ENCODE results near the gene ACTL10.

GRCh38 chr20:33667676-33668465 lies 1.1 kb downstream of the ACTL10 start:
- TF ChIP-seq POLR2A (IDR thresholded peaks at IDR 0.05) (peak; percentile 27), EP300 (IDR thresholded peaks at IDR 0.05; ENCODE audit: low read depth) (no peak)
- TF ChIP-seq, protein P1, sequence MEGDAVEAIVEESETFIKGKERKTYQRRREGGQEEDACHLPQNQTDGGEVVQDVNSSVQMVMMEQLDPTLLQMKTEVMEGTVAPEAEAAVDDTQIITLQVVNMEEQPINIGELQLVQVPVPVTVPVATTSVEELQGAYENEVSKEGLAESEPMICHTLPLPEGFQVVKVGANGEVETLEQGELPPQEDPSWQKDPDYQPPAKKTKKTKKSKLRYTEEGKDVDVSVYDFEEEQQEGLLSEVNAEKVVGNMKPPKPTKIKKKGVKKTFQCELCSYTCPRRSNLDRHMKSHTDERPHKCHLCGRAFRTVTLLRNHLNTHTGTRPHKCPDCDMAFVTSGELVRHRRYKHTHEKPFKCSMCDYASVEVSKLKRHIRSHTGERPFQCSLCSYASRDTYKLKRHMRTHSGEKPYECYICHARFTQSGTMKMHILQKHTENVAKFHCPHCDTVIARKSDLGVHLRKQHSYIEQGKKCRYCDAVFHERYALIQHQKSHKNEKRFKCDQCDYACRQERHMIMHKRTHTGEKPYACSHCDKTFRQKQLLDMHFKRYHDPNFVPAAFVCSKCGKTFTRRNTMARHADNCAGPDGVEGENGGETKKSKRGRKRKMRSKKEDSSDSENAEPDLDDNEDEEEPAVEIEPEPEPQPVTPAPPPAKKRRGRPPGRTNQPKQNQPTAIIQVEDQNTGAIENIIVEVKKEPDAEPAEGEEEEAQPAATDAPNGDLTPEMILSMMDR (IDR thresholded peaks at IDR 0.05) = peak; percentile 89 to 95 (median 92)
